GM15510 (cell line): Measurements from ENCODE around the gene KRTAP20-1.

ENCODE experiments used
- POLR2A ChIP-seq: IDR thresholded peaks from 3 replicates; pipeline ENCODE4 v1.6.1; 2011; ENCODE audit warnings: borderline replicate concordance; ENCODE audit not compliant: insufficient read length; ENCODE audit errors: extremely low read depth

Gene KRTAP20-1

GRCh38 chr21:30623362-30623761 is 7.1 kb downstream of the KRTAP20-1 start:
- TF ChIP-seq POLR2A: no peak

- TF ChIP-seq POLR2A: no peak
These were observed 9.4 kb downstream of the KRTAP20-1 start for GRCh38 chr21:30625449-30626165.

GRCh38 chr21:30628109-30628508 is 11.9 kb downstream of the KRTAP20-1 start:
- no peak for TF ChIP-seq POLR2A

GRCh38 chr21:30629200-30629599 is 13.0 kb downstream of the KRTAP20-1 start:
- TF ChIP-seq POLR2A: no peak

- TF ChIP-seq POLR2A: no peak
These were observed 18.7 kb downstream of the KRTAP20-1 start, which contains the start of gene KRTAP20-2 for GRCh38 chr21:30634906-30635305. KRTAP20-2 (plus strand) TSS chr21:30635206; CDS start chr21:30635264, 58 bp downstream.

- no peak for TF ChIP-seq POLR2A
These were observed 22.5 kb downstream of the KRTAP20-1 start for GRCh38 chr21:30638686-30639085.

- no peak for TF ChIP-seq POLR2A
These were observed 26.3 kb downstream of the KRTAP20-1 start, which contains the start of gene KRTAP20-3 for GRCh38 chr21:30642564-30642963. KRTAP20-3 (plus strand) TSS chr21:30642864.

GRCh38 chr21:30646904-30647414 is 30.7 kb downstream of the KRTAP20-1 start:
- TF ChIP-seq POLR2A: no peak

- no peak for TF ChIP-seq POLR2A
These were observed 36.7 kb downstream of the KRTAP20-1 start for GRCh38 chr21:30652891-30653290.
